Caco-2 (cell line): ENCODE measurements around the gene SOCS1. TPM values are rescaled to one million over a fixed set of nuclear protein-coding genes. Genes with fewer than 3 reads are reported as not detected.

Source experiments
- BruUV-seq: library from RNA; stranded (reverse); fragments of 400-500 nt; replicated peaks from 2 replicates; lab custom pipeline; 2021; lab: Mats Ljungman, UMichigan
- CTCF ChIA-PET: fragments of 300-600 bp; sonication (Branson Sonifier 250); formaldehyde crosslinking; loops from one replicate; lab custom pipeline; 2022; ENCODE audit warnings: antibody characterized with exemption; lab: Charles Lee
- POLR2A ChIA-PET: fragments of 300-600 bp; sonication (Branson Sonifier 250); formaldehyde crosslinking; loops from one replicate; lab custom pipeline; 2022; ENCODE audit warnings: antibody characterized with exemption; lab: Charles Lee
- DNase-seq, 2 experiments: peaks; one replicate each; pipeline versions ENCODE4 v3.0.0 to v3.0.0-alpha.2; 2020 to 2022
- H3K27me3 ChIP-seq: replicated peaks from 2 replicates; pipeline ENCODE4 v1.6.0; 2011; ENCODE audit warnings: low read length; ENCODE audit not compliant: control insufficient read depth, insufficient read depth
- H3K36me3 ChIP-seq: 2 replicates; pipeline ENCODE4 v1.5.1; 2011; ENCODE audit warnings: low read length; ENCODE audit not compliant: control insufficient read depth, insufficient read depth
- H3K4me1 ChIP-seq: fragments of 250-450 bp; sonication (Bioruptor Pico); 2 replicates; pipeline ENCODE4 v1.5.1; 2020; ENCODE audit warnings: mild to moderate bottlenecking
- H3K4me3 ChIP-seq: 2 replicates; pipeline ENCODE4 v1.5.1; 2011; ENCODE audit warnings: low read depth, mild to moderate bottlenecking, control low read depth, low read length
- H3K9me3 ChIP-seq: fragments of 250-450 bp; sonication (Bioruptor Pico); 2 replicates; pipeline ENCODE4 v1.5.1; 2020; ENCODE audit warnings: mild to moderate bottlenecking, moderate library complexity
- H3K27ac Mint-ChIP-seq: one replicate; pipeline ENCODE4 v1.8.0; 2022; ENCODE audit warnings: mixed read lengths; ENCODE audit not compliant: unreplicated experiment
- H3K27me3 Mint-ChIP-seq: one replicate; pipeline ENCODE4 v1.8.0; 2022; ENCODE audit warnings: mixed read lengths; ENCODE audit not compliant: insufficient read depth, unreplicated experiment
- H3K36me3 Mint-ChIP-seq: one replicate; pipeline ENCODE4 v1.8.0; 2022; ENCODE audit warnings: mild to moderate bottlenecking, mixed read lengths; ENCODE audit not compliant: insufficient read depth, unreplicated experiment
- H3K4me1 Mint-ChIP-seq: one replicate; pipeline ENCODE4 v1.8.0; 2022; ENCODE audit warnings: low read depth, mixed read lengths; ENCODE audit not compliant: unreplicated experiment
- H3K4me3 Mint-ChIP-seq: one replicate; pipeline ENCODE4 v1.8.0; 2022; ENCODE audit warnings: mild to moderate bottlenecking, moderate library complexity, mixed read lengths; ENCODE audit not compliant: unreplicated experiment
- H3K9me3 Mint-ChIP-seq: one replicate; pipeline ENCODE4 v1.8.0; 2022; ENCODE audit warnings: mixed read lengths; ENCODE audit not compliant: unreplicated experiment
- intact Hi-C: fragments of 100-400 bp; cut with micrococcal nuclease; formaldehyde crosslinking; loops from one replicate; pipeline ENCODE4 v1.10.0; 2022; ENCODE audit not compliant: unreplicated experiment
- total RNA-seq: library from RNA; stranded (reverse); gene quantifications from 2 replicates; pipeline ENCODE4 v1.2.3, GENCODE V29; 2022
- TF ChIP-seq, protein P1 (sequence below), 2 experiments: fragments of 200-600 bp in 1 of 2; IDR thresholded peaks; 1 replicate in 1 of 2; 2 replicates in 1 of 2; pipeline versions ENCODE4 v1.5.1 to v1.8.0; 2011 to 2022; ENCODE audit warnings: antibody characterized with exemption in 1 of 2, control low read depth in 1 of 2, inconsistent platforms in 1 of 2, low read depth in 1 of 2, low read length in 1 of 2, mild to moderate bottlenecking in 1 of 2, moderate library complexity in 1 of 2; ENCODE audit not compliant: insufficient read depth in 1 of 2, severe bottlenecking in 1 of 2, unreplicated experiment in 1 of 2

SOCS1 gene
- total RNA-seq, 1 experiment from 2014 or later, result 13.2 TPM

- no peak overlapping the region for H3K4me3 ChIP-seq
- no TSS peak for BruUV-seq
- Mint-ChIP-seq H3K27ac (no peak overlapping the region), H3K9me3 (no peaks in the 10 kb centered on the region), H3K27me3 (no peaks in the 10 kb centered on the region), H3K4me3 (no peak overlapping the region), H3K36me3 (no peaks in the 10 kb centered on the region), H3K4me1 (no peaks in the 10 kb centered on the region)
- no peaks in the 10 kb centered on the region for H3K36me3 ChIP-seq
- no peaks in the 10 kb centered on the region for H3K4me1 ChIP-seq
- no peaks in the 10 kb centered on the region for H3K27me3 ChIP-seq
- TF ChIP-seq, protein P1, sequence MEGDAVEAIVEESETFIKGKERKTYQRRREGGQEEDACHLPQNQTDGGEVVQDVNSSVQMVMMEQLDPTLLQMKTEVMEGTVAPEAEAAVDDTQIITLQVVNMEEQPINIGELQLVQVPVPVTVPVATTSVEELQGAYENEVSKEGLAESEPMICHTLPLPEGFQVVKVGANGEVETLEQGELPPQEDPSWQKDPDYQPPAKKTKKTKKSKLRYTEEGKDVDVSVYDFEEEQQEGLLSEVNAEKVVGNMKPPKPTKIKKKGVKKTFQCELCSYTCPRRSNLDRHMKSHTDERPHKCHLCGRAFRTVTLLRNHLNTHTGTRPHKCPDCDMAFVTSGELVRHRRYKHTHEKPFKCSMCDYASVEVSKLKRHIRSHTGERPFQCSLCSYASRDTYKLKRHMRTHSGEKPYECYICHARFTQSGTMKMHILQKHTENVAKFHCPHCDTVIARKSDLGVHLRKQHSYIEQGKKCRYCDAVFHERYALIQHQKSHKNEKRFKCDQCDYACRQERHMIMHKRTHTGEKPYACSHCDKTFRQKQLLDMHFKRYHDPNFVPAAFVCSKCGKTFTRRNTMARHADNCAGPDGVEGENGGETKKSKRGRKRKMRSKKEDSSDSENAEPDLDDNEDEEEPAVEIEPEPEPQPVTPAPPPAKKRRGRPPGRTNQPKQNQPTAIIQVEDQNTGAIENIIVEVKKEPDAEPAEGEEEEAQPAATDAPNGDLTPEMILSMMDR (IDR thresholded peaks at IDR 0.05; ENCODE audit: insufficient read depth in 1 of 2, low read depth in 1 of 2, low read length in 1 of 2, severe bottlenecking in 1 of 2, unreplicated experiment in 1 of 2), result no peak
- CTCF ChIA-PET, result no interaction called here
- no peak for DNase-seq
- no peaks in the 10 kb centered on the region for H3K9me3 ChIP-seq
- intact Hi-C loops, result no loop called here
- POLR2A ChIA-PET, result no interaction called here
Observed at GRCh38 chr16:11241480-11242204, 14.4 kb downstream of the SOCS1 start.

DNA sequence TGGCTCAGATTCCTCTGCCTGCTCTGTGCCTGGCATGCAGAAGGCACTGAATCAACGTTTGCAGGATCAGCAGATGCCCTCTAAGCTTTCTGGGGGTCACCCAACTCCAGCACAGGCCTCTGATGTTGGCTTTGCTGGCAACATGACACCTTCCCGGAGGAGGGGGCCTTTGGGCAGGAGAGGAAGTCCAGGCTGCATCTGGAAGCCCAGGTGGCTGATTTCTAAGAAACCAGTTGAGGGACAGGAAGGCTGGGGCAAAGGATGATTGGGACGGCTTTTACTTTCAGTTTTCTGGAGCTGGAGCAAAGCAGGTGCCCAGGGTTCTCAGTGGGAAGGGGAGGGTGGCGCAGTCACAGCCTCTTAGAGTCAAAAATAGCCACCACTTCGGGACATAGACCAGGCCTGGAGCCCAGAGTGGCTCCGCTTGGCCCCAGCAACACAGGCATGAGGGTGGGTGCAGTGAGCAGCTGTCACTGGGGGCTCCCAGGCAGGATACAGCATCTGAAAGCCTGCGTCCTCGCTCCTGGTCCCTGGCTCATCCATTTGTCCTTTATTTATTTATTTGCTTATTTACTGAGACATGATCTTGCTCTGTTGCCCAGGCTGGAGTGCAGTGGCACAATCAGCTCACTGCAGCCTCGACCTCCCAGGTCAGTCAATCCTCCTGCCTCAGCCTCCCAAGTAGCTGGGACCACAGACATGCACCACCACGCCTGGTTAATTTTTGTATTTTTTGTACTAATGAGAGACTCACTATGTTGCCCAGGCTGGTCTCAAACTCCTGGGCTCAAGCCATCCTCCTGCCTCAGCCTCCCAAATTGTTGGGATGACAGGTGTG lies 15.1 kb downstream of the SOCS1 start:
- H3K27me3 ChIP-seq, result no peaks in the 10 kb centered on the region
- Mint-ChIP-seq H3K9me3 (no peaks in the 10 kb centered on the region), H3K27ac (no peak overlapping the region), H3K4me3 (no peak overlapping the region), H3K27me3 (no peaks in the 10 kb centered on the region), H3K4me1 (no peaks in the 10 kb centered on the region), H3K36me3 (no peaks in the 10 kb centered on the region)
- H3K9me3 ChIP-seq, result no peaks in the 10 kb centered on the region
- intact Hi-C loops, result no loop called here
- DNase-seq, result no peak
- no peaks in the 10 kb centered on the region for H3K4me1 ChIP-seq
- TF ChIP-seq, protein P1 (IDR thresholded peaks at IDR 0.05; ENCODE audit: insufficient read depth in 1 of 2, low read depth in 1 of 2, low read length in 1 of 2, severe bottlenecking in 1 of 2, unreplicated experiment in 1 of 2), result no peak
- POLR2A ChIA-PET, result no interaction called here
- H3K4me3 ChIP-seq, result no peak overlapping the region
- CTCF ChIA-PET, result no interaction called here
- H3K36me3 ChIP-seq, result no peaks in the 10 kb centered on the region
- no TSS peak for BruUV-seq

- no peaks in the 10 kb centered on the region for H3K4me1 ChIP-seq
- BruUV-seq, result no TSS peak
- ChIA-PET POLR2A (no interaction called here), CTCF (no interaction called here)
- DNase-seq, result no peak
- Mint-ChIP-seq H3K27me3 (no peaks in the 10 kb centered on the region), H3K36me3 (no peaks in the 10 kb centered on the region), H3K9me3 (no peaks in the 10 kb centered on the region), H3K27ac (no peak overlapping the region), H3K4me3 (no peak overlapping the region), H3K4me1 (no peaks in the 10 kb centered on the region)
- no peaks in the 10 kb centered on the region for H3K36me3 ChIP-seq
- no peaks in the 10 kb centered on the region for H3K27me3 ChIP-seq
- TF ChIP-seq, protein P1 (IDR thresholded peaks at IDR 0.05; ENCODE audit: insufficient read depth in 1 of 2, low read depth in 1 of 2, low read length in 1 of 2, severe bottlenecking in 1 of 2, unreplicated experiment in 1 of 2), result no peak
- H3K4me3 ChIP-seq, result no peak overlapping the region
- H3K9me3 ChIP-seq, result no peaks in the 10 kb centered on the region
- intact Hi-C loops, result no loop called here
Observed at GRCh38 chr16:11239644-11240632, 16.1 kb downstream of the SOCS1 start.
